ENCODE results near the gene MAPK10. TPM values are rescaled to one million over a fixed set of nuclear protein-coding genes. Genes with fewer than 3 reads are reported as not detected.

MAPK10 gene
- total and polyA plus RNA-seq, 2 donors (not counting 3 experiments of a cell fraction or from before 2014, with no cell fraction given) = 0.17 TPM; not detected in 1

- TF ChIP-seq MYC (IDR thresholded peaks at IDR 0.05; ENCODE audit: low read depth, low read length) = no peak
- no peak for TF ChIP-seq POLR2A (IDR thresholded peaks at IDR 0.05; ENCODE audit: low read depth, low read length)
- TF ChIP-seq FOS (IDR thresholded peaks at IDR 0.05; ENCODE audit: borderline replicate concordance, insufficient read depth, low read length) = no peak
- no peak for TF ChIP-seq GATA2 (IDR thresholded peaks at IDR 0.05; ENCODE audit: insufficient read depth, insufficient read length, low read depth, low read length)
- TF ChIP-seq JUN (IDR thresholded peaks at IDR 0.05; ENCODE audit: borderline replicate concordance, insufficient read depth, insufficient read length, low read depth) = no peak
- no peak for TF ChIP-seq POLR2AphosphoS5 (IDR thresholded peaks at IDR 0.05; ENCODE audit: insufficient read depth, low read depth, low read length)
- no peak for TF ChIP-seq EZH2 (IDR thresholded peaks at IDR 0.05; ENCODE audit: borderline replicate concordance, low read depth, low read length, severe bottlenecking)
- TF ChIP-seq MAX (IDR thresholded peaks at IDR 0.05; ENCODE audit: insufficient read depth, insufficient read length) = no peak
- TF ChIP-seq CTCF (IDR thresholded peaks at IDR 0.05; ENCODE audit: extremely low read depth in 1 of 2, insufficient read depth in 1 of 2, low read depth in 1 of 2, low read length in 2 of 2) = no peak
- Histone ChIP-seq H4K20me1 (replicated peaks; ENCODE audit: control insufficient read depth, extremely low read depth, insufficient read depth, low read length) (no peaks in the 10 kb centered on the region), H2AFZ (ENCODE audit: low read depth, low read length) (no peak overlapping the region), H3K9ac (replicated peaks; ENCODE audit: extremely low read depth, insufficient read depth, low read length) (no peak overlapping the region), H3K4me3 (replicated peaks in 1 of 3; ENCODE audit: insufficient read depth in 1 of 3, low read depth in 1 of 3, low read length in 3 of 3) (no peak overlapping the region), H3K9me1 (replicated peaks; ENCODE audit: control insufficient read depth, extremely low read depth, insufficient read depth, low read length) (no peaks in the 10 kb centered on the region), H3K36me3 (ENCODE audit: control insufficient read depth in 2 of 2, extremely low read depth in 1 of 2, insufficient read depth in 2 of 2, low read length in 2 of 2) (no peaks in the 10 kb centered on the region), H3K4me1 (ENCODE audit: control insufficient read depth, extremely low read depth, insufficient read depth, low read length) (no peaks in the 10 kb centered on the region), H3K27me3 (ENCODE audit: control insufficient read depth in 2 of 2, insufficient read depth in 2 of 2, low read length in 2 of 2) (no peaks in the 10 kb centered on the region), H3K9me3 (replicated peaks; ENCODE audit: control insufficient read depth, insufficient read depth, low read length) (no peaks in the 10 kb centered on the region), H3K27ac (ENCODE audit: insufficient read depth, low read depth, low read length) (no peak overlapping the region), H3K4me2 (ENCODE audit: insufficient read depth, low read length) (no peak overlapping the region), H3K79me2 (ENCODE audit: control insufficient read depth, insufficient read depth, low read length) (no peaks in the 10 kb centered on the region)
- CTCF ChIA-PET = no interaction called here
- FAIRE-seq (no peak), DNase-seq (ENCODE audit: low read depth, low spot score) (no peak)
- dilution Hi-C loops (cut with MboI; ENCODE audit: extremely low pct_ligation_motif_present, low sequenced_read_pairs) (no loop called here), intact Hi-C loops (cut with micrococcal nuclease) (no loop called here)
- no TSS peak for BruUV-seq (replicated peaks)
- POLR2A ChIA-PET = no interaction called here
Observed at GRCh38 chr4:86380181-86380724, 20.4 kb upstream of the MAPK10 start.

Data from endothelial cell of umbilical vein (primary cell).